ENCODE results near the gene RUNX2. TPM values are rescaled to one million over a fixed set of nuclear protein-coding genes. Genes with fewer than 3 reads are reported as not detected.

Gene RUNX2
- total RNA-seq, 6 experiments from 2014 or later: 7.4 to 12.7 (median 10.8) TPM

DNA sequence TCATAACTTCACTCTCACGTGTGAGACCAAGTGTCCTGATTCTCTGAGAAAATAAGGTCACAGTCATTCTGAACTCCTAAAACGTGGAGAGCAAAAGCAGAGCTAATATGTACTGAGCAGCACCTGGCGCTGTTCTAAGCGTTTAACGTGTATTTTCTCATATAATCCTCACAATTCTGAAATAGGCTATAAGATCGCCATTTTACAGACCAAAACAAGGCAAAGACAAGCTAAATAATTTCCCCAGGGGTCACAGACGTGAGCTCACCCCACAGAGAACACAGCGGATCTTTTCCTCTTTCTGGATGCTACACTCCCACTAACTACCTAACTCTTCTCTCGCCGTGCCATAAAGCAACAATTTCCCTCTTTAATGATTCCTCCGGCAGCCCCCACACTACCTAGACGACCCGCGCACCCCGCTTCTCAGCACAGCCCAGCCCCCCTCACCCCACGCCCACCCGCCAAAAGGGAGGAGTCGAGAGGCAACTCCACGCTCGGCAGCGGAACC is 49.0 kb downstream of the RUNX2 start:
- Mint-ChIP-seq H3K27me3 (ENCODE audit: insufficient read depth) (no peaks in the 10 kb centered on the region; the same call in 1 of the 2 replicates), H3K36me3 (ENCODE audit: low read depth) (no peaks in the 10 kb centered on the region), H3K4me1 (ENCODE audit: low read depth) (peaks cover 34% of the 10 kb centered on the region), H3K27ac (peak overlapping the region; percentile 99), H3K9me3 (no peaks in the 10 kb centered on the region), H3K4me3 (peak overlapping the region; percentile 93)
- DNase-seq: no peak
- TF ChIP-seq CTCF (IDR thresholded peaks at IDR 0.05): no peak; the same call in 1 of the 2 replicates

DNA sequence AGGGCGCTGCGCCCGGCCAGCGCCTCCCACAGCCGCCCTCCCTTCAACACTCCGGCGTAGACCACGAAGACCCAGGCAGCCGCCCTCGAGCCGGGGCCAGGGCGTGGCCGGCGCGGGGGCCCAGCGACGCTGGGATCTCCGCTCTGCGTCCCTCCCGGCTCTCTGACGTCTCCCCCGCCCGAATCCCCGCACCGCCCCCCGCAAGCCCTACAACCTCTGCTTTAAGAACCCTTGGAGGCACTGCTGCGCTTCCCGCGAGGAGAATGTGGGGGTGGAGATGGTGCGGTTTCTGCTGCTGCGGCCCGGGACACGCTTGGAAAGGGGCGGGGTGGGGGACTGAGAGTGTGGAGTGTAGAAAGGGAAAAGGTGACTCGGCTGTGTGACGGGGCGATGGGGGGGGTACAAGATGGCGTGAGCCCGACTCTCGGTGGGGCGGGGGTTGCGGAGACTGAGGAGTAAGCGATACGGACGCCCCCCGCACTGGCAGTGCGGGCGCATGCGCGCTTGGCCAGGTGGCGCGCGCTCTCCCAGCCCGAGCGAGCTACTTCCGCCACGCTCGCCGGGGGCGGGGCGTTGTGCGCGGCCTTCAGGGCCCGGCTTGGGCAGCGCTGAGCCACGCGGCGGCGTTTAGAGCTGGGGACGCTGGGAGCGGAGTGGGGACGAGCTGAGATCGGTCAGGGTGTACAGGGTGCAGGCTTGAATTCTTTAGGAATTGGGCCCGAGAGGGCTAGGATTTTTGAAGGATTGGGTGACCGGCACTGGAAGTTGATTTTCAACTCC is 49.6 kb downstream of the RUNX2 start, which contains the start of gene SUPT3H:
TSS of gene SUPT3H (minus strand) at position 381 of the 780 bp plus-strand sequence.
- Mint-ChIP-seq H3K27ac (peak within 1 kb of the TSS; percentile 99), H3K4me1 (ENCODE audit: low read depth) (peaks cover 34% of the 10 kb centered on the region), H3K36me3 (ENCODE audit: low read depth) (no peaks in the 10 kb centered on the region), H3K27me3 (ENCODE audit: insufficient read depth) (no peaks in the 10 kb centered on the region; the same call in 1 of the 2 replicates), H3K4me3 (peak within 1 kb of the TSS; percentile 93), H3K9me3 (no peaks in the 10 kb centered on the region)
- peak; percentile 25 for TF ChIP-seq CTCF (IDR thresholded peaks at IDR 0.05)
- DNase-seq: peak; percentile 83

- peak overlapping the region; percentile 99 for H3K27ac Mint-ChIP-seq
- H3K4me1 Mint-ChIP-seq (ENCODE audit: low read depth): peaks cover 34% of the 10 kb centered on the region
- H3K4me3 Mint-ChIP-seq: peak overlapping the region; percentile 93
- H3K27me3 Mint-ChIP-seq (ENCODE audit: insufficient read depth): no peaks in the 10 kb centered on the region; the same call in 1 of the 2 replicates
- no peak for DNase-seq
- no peaks in the 10 kb centered on the region for H3K9me3 Mint-ChIP-seq
- TF ChIP-seq CTCF (IDR thresholded peaks at IDR 0.05): no peak
- no peaks in the 10 kb centered on the region for H3K36me3 Mint-ChIP-seq (ENCODE audit: low read depth)
Measured at GRCh38 chr6:45378334-45378926, 50.3 kb downstream of the RUNX2 start.

- Mint-ChIP-seq H3K27me3 (ENCODE audit: insufficient read depth) (no peaks in the 10 kb centered on the region), H3K4me1 (ENCODE audit: low read depth) (peaks cover 25% of the 10 kb centered on the region), H3K9me3 (no peaks in the 10 kb centered on the region), H3K4me3 (no peak overlapping the region), H3K27ac (no peak overlapping the region), H3K36me3 (ENCODE audit: low read depth) (no peaks in the 10 kb centered on the region)
- TF ChIP-seq CTCF (IDR thresholded peaks at IDR 0.05): no peak
- no peak for DNase-seq
Measured at GRCh38 chr6:45382391-45382790, 54.3 kb downstream of the RUNX2 start.

GRCh38 chr6:45386501-45386900 is 58.4 kb downstream of the RUNX2 start:
- Mint-ChIP-seq H3K36me3 (ENCODE audit: low read depth) (no peaks in the 10 kb centered on the region), H3K4me1 (ENCODE audit: low read depth) (peaks cover 41% of the 10 kb centered on the region), H3K27ac (peak overlapping the region; percentile 22; the same call in 1 of the 2 replicates), H3K4me3 (no peak overlapping the region), H3K27me3 (ENCODE audit: insufficient read depth) (peaks cover 1% of the 10 kb centered on the region; the same call in 1 of the 2 replicates), H3K9me3 (no peaks in the 10 kb centered on the region)
- DNase-seq: no peak
- TF ChIP-seq CTCF (IDR thresholded peaks at IDR 0.05): no peak

All from HFFc6 (cell line).